ENCODE measurements around the gene TFCP2.

TFCP2 gene

GRCh38 chr12:51205350-51205749, 32.4 kb upstream of the TFCP2 start:
- TF ChIP-seq CTCF (IDR thresholded peaks at IDR 0.05; ENCODE audit: low read depth, low read length) = no peak
- H3K4me3 ChIP-seq (ENCODE audit: low read depth, low read length) = no peak overlapping the region

- no peak overlapping the region for H3K4me3 ChIP-seq (ENCODE audit: low read depth, low read length)
Measured at GRCh38 chr12:51202718-51203117, 29.8 kb upstream of the TFCP2 start.

GRCh38 chr12:51200806-51201205, 27.9 kb upstream of the TFCP2 start:
- H3K4me3 ChIP-seq (ENCODE audit: low read depth, low read length) = no peak overlapping the region

More at GRCh38 chr12:51202718-51203117, 29.8 kb upstream of the TFCP2 start:
- no peak for TF ChIP-seq CTCF (IDR thresholded peaks at IDR 0.05; ENCODE audit: low read depth, low read length)

GRCh38 chr12:51200156-51200555, 27.2 kb upstream of the TFCP2 start:
- no peak for TF ChIP-seq CTCF (IDR thresholded peaks at IDR 0.05; ENCODE audit: low read depth, low read length)
- H3K4me3 ChIP-seq (ENCODE audit: low read depth, low read length) = no peak overlapping the region

More at GRCh38 chr12:51200806-51201205, 27.9 kb upstream of the TFCP2 start:
- no peak for TF ChIP-seq CTCF (IDR thresholded peaks at IDR 0.05; ENCODE audit: low read depth, low read length)

GRCh38 chr12:51199366-51199945, 26.5 kb upstream of the TFCP2 start:
- TF ChIP-seq CTCF (IDR thresholded peaks at IDR 0.05; ENCODE audit: low read depth, low read length) = no peak
- H3K4me3 ChIP-seq (ENCODE audit: low read depth, low read length) = no peak overlapping the region

GRCh38 chr12:51198568-51199365, 25.8 kb upstream of the TFCP2 start:
- no peak for TF ChIP-seq CTCF (IDR thresholded peaks at IDR 0.05; ENCODE audit: low read depth, low read length)
- no peak overlapping the region for H3K4me3 ChIP-seq (ENCODE audit: low read depth, low read length)

All from WI38 (cell line).